Measurements from ENCODE around the gene ANKRD66.
A peak's percentile ranks its signal among the peaks of the same experiment; 100 is the strongest.

ANKRD66 gene

GRCh38 chr6:46777476-46778346 is 31.0 kb downstream of the ANKRD66 start:
- TF ChIP-seq CTCF (conservative IDR thresholded peaks at IDR 0.05; ENCODE audit: low read depth, low read length): no peak
- no peak overlapping the region for H3K4me3 ChIP-seq (ENCODE audit: low read length)
- no peak for DNase-seq (ENCODE audit: low read depth)

GRCh38 chr6:46781478-46782378 is 35.0 kb downstream of the ANKRD66 start:
- peak; percentile 74 for TF ChIP-seq CTCF (conservative IDR thresholded peaks at IDR 0.05; ENCODE audit: low read depth, low read length)
- no peak overlapping the region for H3K4me3 ChIP-seq (ENCODE audit: low read length)
- no peak for DNase-seq (ENCODE audit: low read depth)

GRCh38 chr6:46784535-46784934 is 37.8 kb downstream of the ANKRD66 start:
- no peak for TF ChIP-seq CTCF (conservative IDR thresholded peaks at IDR 0.05; ENCODE audit: low read depth, low read length)
- H3K4me3 ChIP-seq (ENCODE audit: low read length): no peak overlapping the region
- DNase-seq (ENCODE audit: low read depth): no peak

- DNase-seq (ENCODE audit: low read depth): no peak
These were observed 41.3 kb downstream of the ANKRD66 start for GRCh38 chr6:46787871-46788540.

GRCh38 chr6:46788791-46789190 is 42.1 kb downstream of the ANKRD66 start:
- no peak overlapping the region for H3K4me3 ChIP-seq (ENCODE audit: low read length)
- no peak for TF ChIP-seq CTCF (conservative IDR thresholded peaks at IDR 0.05; ENCODE audit: low read depth, low read length)
- no peak for DNase-seq (ENCODE audit: low read depth)

More at GRCh38 chr6:46787871-46788540, 41.3 kb downstream of the ANKRD66 start:
- no peak overlapping the region for H3K4me3 ChIP-seq (ENCODE audit: low read length)
- TF ChIP-seq CTCF (conservative IDR thresholded peaks at IDR 0.05; ENCODE audit: low read depth, low read length): no peak

- no peak for TF ChIP-seq CTCF (conservative IDR thresholded peaks at IDR 0.05; ENCODE audit: low read depth, low read length)
- DNase-seq (ENCODE audit: low read depth): no peak
- no peak overlapping the region for H3K4me3 ChIP-seq (ENCODE audit: low read length)
These were observed 43.0 kb downstream of the ANKRD66 start for GRCh38 chr6:46789434-46790354.
